BLaER1 (cell line): ENCODE data around the gene SIX3.

ENCODE experiments used
- H3K27ac ChIP-seq: shearing (Covaris generic); formaldehyde crosslinking; 2 replicates; pipeline ENCODE4 v1.8.1; 2022
- H3K27me3 ChIP-seq: shearing (Covaris generic); formaldehyde crosslinking; 2 replicates; pipeline ENCODE4 v1.8.1; 2022
- H3K36me3 ChIP-seq: shearing (Covaris generic); formaldehyde crosslinking; 2 replicates; pipeline ENCODE4 v1.8.1; 2022
- H3K4me1 ChIP-seq: shearing (Covaris generic); formaldehyde crosslinking; 2 replicates; pipeline ENCODE4 v1.8.1; 2022
- H3K4me2 ChIP-seq: shearing (Covaris generic); formaldehyde crosslinking; 2 replicates; pipeline ENCODE4 v1.8.1; 2022
- H3K4me3 ChIP-seq: shearing (Covaris generic); formaldehyde crosslinking; 2 replicates; pipeline ENCODE4 v1.8.1; 2022
- H3K9ac ChIP-seq: shearing (Covaris generic); formaldehyde crosslinking; 2 replicates; pipeline ENCODE4 v1.8.1; 2022
- H3K9me3 ChIP-seq: shearing (Covaris generic); formaldehyde crosslinking; 2 replicates; pipeline ENCODE4 v1.8.1; 2022
- H4K20me1 ChIP-seq: shearing (Covaris generic); formaldehyde crosslinking; 2 replicates; pipeline ENCODE4 v1.8.1; 2022
- Cebpa-rat ChIP-seq: shearing (Covaris generic); IDR thresholded peaks from 2 replicates; pipeline ENCODE4 v1.8.1; 2022

SIX3 gene

GRCh38 chr2:44918095-44918775 is 23.3 kb upstream of the SIX3 start:
- no peak overlapping the region for H3K4me2 ChIP-seq
- H4K20me1 ChIP-seq, result no peaks in the 10 kb centered on the region
- no peaks in the 10 kb centered on the region for H3K4me1 ChIP-seq
- no peaks in the 10 kb centered on the region for H3K9me3 ChIP-seq
- no peak overlapping the region for H3K9ac ChIP-seq
- H3K27me3 ChIP-seq, result peaks cover 7% of the 10 kb centered on the region; the same call in 1 of the 2 replicates
- H3K4me3 ChIP-seq, result no peak overlapping the region
- no peaks in the 10 kb centered on the region for H3K36me3 ChIP-seq
- H3K27ac ChIP-seq, result no peak overlapping the region
- TF ChIP-seq Cebpa-rat, result no peak

DNA sequence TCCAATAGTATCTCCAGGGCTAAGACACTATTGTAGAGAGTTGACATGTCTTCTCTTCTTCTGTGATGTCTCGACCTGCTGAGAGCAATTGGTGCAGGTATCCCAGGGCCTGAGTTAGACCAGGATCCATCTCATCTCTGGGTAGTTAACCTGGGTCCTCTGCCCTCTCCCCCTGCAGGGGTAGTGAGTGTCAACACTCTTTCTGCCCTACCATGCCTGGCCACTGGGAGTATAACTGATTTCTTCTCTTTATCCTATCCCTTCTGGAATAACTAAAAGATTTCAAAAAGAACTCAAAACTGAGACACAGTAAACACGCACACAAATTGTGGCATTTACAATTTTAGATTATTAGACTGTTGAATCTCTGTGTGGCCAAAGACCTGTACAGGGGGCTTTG is 20.8 kb upstream of the SIX3 start:
- no peak for TF ChIP-seq Cebpa-rat
- no peaks in the 10 kb centered on the region for H3K4me1 ChIP-seq
- H3K4me2 ChIP-seq, result no peak overlapping the region
- H3K9me3 ChIP-seq, result no peaks in the 10 kb centered on the region
- peaks cover 32% of the 10 kb centered on the region for H3K27me3 ChIP-seq
- no peaks in the 10 kb centered on the region for H4K20me1 ChIP-seq
- no peak overlapping the region for H3K9ac ChIP-seq
- no peak overlapping the region for H3K27ac ChIP-seq
- H3K36me3 ChIP-seq, result no peaks in the 10 kb centered on the region
- H3K4me3 ChIP-seq, result no peak overlapping the region

DNA sequence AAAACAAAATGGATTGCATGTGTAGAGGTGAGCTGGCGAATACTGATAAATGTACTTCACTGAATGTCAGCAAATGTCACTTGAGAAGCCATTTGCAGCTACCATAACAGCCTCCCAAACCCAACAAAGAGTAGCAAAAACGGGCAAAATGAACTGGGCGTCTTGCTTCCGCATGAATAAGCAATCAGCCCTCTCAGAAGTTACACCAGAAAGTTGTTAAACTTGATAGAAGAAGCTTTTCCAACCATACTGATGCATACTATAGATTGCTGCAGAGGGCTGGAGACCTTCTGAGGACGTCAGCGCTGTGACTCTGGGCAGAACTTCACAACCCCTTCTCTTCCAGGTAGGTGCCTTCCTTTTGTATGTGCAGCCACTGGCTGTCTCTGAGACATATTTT is 18.7 kb upstream of the SIX3 start:
- Histone ChIP-seq H3K27me3 (peaks cover 51% of the 10 kb centered on the region), H3K9me3 (peaks cover 1% of the 10 kb centered on the region; the same call in 1 of the 2 replicates), H3K9ac (no peak overlapping the region), H3K36me3 (no peaks in the 10 kb centered on the region), H3K27ac (no peak overlapping the region), H3K4me3 (no peak overlapping the region), H3K4me2 (no peak overlapping the region), H4K20me1 (peaks cover 10% of the 10 kb centered on the region), H3K4me1 (no peaks in the 10 kb centered on the region)
- TF ChIP-seq Cebpa-rat, result no peak

DNA sequence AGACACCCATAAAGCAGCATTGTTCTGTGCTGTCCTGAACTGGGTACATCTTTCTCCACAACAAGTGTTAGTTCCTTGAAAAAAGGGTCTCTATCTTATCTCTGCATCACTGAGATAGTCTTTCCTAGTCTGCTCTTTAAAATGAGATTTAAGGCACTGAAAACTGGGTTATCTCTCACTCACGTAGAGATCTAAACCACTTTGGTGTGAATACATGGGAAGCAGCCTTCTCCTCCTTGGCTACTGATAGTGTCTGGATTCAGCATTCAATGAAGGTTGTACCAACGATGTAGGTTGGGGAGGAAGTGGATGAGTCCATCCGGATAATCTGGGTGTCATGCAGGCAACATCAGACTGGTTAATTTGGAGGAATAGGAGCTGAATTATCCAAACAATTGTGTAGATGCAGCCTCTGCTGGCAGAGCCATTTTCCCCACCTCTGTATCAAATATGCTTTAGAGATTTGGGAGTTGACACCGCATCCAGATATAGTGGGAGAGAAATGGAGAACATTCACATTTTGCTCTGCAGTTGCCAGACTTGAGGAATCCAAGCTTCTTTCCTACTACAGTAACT is 15.9 kb upstream of the SIX3 start:
- Histone ChIP-seq H3K4me3 (no peak overlapping the region), H4K20me1 (peaks cover 39% of the 10 kb centered on the region), H3K4me1 (no peaks in the 10 kb centered on the region), H3K4me2 (no peak overlapping the region), H3K9ac (no peak overlapping the region), H3K27ac (no peak overlapping the region), H3K36me3 (no peaks in the 10 kb centered on the region), H3K9me3 (peaks cover 25% of the 10 kb centered on the region), H3K27me3 (peaks cover 80% of the 10 kb centered on the region)
- no peak for TF ChIP-seq Cebpa-rat

DNA sequence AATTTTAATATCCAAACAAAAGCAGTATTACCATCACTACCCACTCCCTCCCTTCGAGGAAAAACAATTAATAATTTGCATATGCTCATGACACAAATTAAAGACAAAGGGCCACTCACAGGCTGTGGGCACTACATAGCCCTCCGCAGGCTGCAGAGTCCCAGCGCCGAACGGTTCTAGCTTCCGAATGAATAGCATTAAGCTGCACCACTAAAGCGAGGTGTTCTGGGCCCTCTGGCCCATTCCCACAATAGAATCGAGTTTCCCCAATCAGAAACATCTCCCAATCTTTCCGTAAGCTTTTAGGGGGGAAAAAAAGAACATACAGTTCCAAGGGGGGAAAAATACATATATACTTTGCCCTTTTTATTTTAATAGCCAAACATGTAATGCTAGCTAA is 14.5 kb upstream of the SIX3 start:
- TF ChIP-seq Cebpa-rat, result no peak
- no peak overlapping the region for H3K4me3 ChIP-seq

DNA sequence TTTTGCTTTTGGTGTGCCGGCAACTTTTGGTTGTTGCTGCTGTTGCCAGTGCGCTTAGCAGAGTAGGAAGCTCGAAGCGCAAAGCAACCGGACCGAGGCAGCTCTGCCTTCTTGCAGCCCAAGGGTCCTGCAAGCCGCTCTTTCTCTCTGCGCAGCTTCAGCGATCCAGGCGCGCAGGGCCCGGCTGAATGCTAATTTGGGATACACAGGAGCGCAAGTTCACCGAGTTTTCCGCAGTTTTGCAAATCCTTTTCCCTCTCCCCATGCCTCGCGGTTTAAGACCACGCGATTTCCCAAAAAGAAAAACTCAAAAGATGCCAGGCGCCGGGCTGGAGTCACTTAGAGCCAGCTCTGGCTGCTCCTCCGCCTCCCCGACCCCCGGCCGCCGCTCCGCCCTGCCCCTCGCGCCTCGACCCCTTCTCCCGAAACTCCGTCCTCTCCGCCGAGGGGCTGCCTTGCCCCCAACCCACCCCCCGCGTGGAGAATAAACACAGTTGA is 13.5 kb upstream of the SIX3 start:
- Histone ChIP-seq H3K4me3 (no peak overlapping the region; the same call in 1 of the 2 replicates), H3K27me3 (peaks cover 99% of the 10 kb centered on the region)

More for the DNA sequence above, 14.5 kb upstream of the SIX3 start:
- Histone ChIP-seq H3K27ac (no peak overlapping the region), H3K4me1 (no peaks in the 10 kb centered on the region), H3K27me3 (peaks cover 93% of the 10 kb centered on the region), H3K9me3 (peaks cover 35% of the 10 kb centered on the region), H3K36me3 (no peaks in the 10 kb centered on the region), H3K4me2 (no peak overlapping the region), H3K9ac (no peak overlapping the region), H4K20me1 (peaks cover 52% of the 10 kb centered on the region)

GRCh38 chr2:44928483-44929158 is 12.9 kb upstream of the SIX3 start:
- Histone ChIP-seq H3K27ac (no peak overlapping the region), H3K4me1 (no peaks in the 10 kb centered on the region), H3K36me3 (no peaks in the 10 kb centered on the region), H3K27me3 (peaks cover 99% of the 10 kb centered on the region), H3K4me3 (peak overlapping the region; percentile 42; the same call in 1 of the 2 replicates), H3K9ac (no peak overlapping the region), H4K20me1 (peaks cover 68% of the 10 kb centered on the region), H3K4me2 (no peak overlapping the region), H3K9me3 (peaks cover 52% of the 10 kb centered on the region)
- TF ChIP-seq Cebpa-rat, result no peak

More for the DNA sequence above, 13.5 kb upstream of the SIX3 start:
- H3K9me3 ChIP-seq, result peaks cover 46% of the 10 kb centered on the region
- H3K9ac ChIP-seq, result no peak overlapping the region
- H3K36me3 ChIP-seq, result no peaks in the 10 kb centered on the region
- no peak overlapping the region for H3K4me2 ChIP-seq
- H3K27ac ChIP-seq, result no peak overlapping the region
- no peaks in the 10 kb centered on the region for H3K4me1 ChIP-seq
- H4K20me1 ChIP-seq, result peaks cover 62% of the 10 kb centered on the region
- no peak for TF ChIP-seq Cebpa-rat

GRCh38 chr2:44929159-44929734 is 12.3 kb upstream of the SIX3 start:
- no peak overlapping the region for H3K9ac ChIP-seq
- no peaks in the 10 kb centered on the region for H3K36me3 ChIP-seq
- H3K4me1 ChIP-seq, result no peaks in the 10 kb centered on the region
- TF ChIP-seq Cebpa-rat, result no peak
- peaks cover 57% of the 10 kb centered on the region for H3K9me3 ChIP-seq
- H3K4me2 ChIP-seq, result no peak overlapping the region
- peaks cover 73% of the 10 kb centered on the region for H4K20me1 ChIP-seq
- peak overlapping the region; percentile 42; the same call in 1 of the 2 replicates for H3K4me3 ChIP-seq
- H3K27ac ChIP-seq, result no peak overlapping the region
- H3K27me3 ChIP-seq, result peaks cover 99% of the 10 kb centered on the region

DNA sequence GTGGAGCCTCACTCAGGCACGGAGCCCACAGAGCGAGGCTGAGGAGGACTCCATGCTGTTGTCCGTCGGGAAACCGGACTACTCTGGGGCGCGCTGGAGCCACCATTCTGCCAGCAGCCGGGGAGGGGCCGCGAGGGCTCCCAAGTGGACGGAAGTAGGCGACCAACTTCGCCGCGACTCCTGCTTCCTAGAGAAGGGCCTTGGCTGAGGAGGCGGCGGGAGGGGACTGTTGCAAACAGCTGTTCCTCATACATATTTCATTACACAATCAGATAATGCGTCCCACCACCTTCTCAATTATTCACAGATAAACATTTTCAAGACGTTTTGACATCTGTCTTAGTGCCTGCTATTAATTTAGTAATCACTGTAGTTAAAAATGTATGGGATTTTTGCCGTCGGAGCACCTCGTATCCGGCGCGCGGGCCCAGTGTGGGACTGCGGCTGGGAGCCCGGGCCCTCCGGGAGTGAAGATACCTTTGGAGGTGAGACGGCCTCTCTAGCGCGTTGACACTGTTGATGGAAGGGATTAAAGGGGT is 11.7 kb upstream of the SIX3 start:
- Histone ChIP-seq H3K9me3 (peaks cover 57% of the 10 kb centered on the region), H3K36me3 (no peaks in the 10 kb centered on the region), H3K9ac (no peak overlapping the region), H3K27ac (no peak overlapping the region), H3K4me1 (peaks cover under 1% of the 10 kb centered on the region; the same call in 1 of the 2 replicates), H4K20me1 (peaks cover 74% of the 10 kb centered on the region), H3K4me3 (no peak overlapping the region), H3K27me3 (peaks cover 99% of the 10 kb centered on the region), H3K4me2 (no peak overlapping the region)
- TF ChIP-seq Cebpa-rat, result no peak
